GM12801 (cell line): ENCODE data around the gene BTRC.

ENCODE experiments used
- CTCF ChIP-seq: IDR thresholded peaks from one replicate; pipeline ENCODE4 v1.5.1; 2011; ENCODE audit warnings: control low read depth; ENCODE audit not compliant: insufficient read length; ENCODE audit errors: extremely low read depth

The BTRC gene

DNA sequence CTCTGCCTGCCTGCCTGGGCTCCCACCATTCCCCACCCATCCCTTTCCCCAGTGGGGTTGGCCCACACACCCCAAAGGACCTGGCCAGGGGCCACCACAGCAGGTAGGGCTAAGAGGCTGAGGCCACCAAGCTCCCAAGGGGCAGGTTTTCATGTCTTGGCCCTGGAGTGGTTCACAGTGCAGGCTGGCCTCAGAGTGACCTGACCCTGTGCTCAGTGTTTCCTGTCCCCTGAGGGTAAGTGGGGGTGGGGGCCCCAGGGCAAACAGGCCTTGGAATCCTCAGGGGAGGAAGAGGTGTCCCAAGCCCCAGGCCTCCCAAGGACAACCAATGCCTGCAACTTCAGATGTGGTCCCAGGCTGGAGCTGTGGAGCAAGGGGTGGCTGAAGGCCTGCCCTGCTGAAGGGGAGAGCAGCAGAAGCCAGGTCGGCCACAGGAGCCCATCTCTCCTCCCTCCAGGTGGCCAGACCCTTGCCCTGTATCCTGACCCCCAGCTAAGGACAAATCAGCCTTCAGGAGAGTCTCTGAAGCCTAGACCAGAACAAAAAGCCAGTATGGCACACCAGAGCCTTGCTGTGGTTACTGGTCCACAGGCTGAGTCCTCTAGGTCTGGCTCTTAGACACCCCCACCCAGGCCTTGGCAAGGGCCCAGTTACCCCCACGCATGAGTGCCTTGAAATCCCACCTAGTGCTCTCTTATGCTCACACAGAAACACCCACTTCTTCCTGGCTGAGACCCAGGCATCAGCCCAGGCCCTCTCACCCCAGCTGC lies 206.5 kb downstream of the BTRC start:
- TF ChIP-seq CTCF, result no peak

DNA sequence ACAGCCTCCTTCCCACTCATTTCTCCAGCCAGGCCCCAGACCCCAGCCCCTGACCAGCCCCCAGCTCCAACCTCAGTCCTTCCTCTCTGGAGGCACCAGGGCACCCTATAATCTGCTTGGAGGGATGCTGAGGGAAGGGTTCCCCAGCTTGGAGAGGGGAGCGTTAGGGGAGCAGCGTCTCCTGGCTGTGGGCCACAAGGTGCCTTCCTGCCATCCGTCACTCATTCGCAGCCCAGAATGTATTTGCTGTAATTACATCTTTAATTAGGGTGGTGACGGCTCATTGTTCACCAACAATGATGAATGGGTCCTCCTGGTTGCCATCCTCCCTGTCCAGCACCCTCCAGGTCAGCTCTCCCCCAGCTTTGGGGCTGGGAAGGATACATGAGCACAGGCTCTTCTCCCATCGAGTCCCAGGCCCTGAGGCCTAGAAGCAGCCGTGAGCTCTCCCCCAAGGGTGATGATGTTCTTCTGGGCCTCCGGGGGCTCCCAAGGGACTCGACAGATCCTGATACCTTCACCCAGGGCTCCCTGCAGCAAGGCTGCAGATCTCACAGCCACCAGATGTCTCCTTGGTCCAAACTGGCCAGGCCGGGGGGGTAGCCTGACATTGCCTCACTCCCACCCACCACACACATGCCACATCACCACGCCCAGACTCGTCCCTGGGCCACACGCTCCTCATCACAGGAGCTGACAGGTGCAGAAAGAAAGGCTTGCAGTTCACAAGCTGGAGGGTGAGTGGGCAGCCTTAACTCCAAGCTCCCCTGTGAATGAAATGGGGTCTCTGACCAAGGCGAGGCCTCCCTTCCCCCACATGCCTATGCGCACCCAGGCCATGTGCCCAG lies 207.3 kb downstream of the BTRC start:
- no peak for TF ChIP-seq CTCF

DNA sequence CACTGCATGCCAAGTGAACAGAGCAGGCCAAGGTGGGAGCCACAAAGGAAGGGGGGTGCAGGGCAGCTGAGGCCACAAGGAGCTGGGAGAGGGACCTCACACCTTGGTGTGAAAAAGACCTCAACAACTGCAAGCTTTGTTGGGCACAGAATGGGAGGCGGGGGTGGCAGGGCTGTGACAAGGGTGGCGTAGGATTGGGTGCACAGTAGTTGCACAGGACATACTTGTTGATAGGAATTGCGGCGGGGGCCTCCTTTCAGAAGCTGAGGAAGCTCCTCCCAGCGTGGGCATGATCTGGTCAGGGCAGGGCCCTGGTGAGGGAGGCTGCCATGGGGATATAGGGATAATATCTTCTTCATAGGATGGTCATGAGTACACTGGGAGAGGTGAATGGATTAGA lies 208.3 kb downstream of the BTRC start:
- no peak for TF ChIP-seq CTCF

DNA sequence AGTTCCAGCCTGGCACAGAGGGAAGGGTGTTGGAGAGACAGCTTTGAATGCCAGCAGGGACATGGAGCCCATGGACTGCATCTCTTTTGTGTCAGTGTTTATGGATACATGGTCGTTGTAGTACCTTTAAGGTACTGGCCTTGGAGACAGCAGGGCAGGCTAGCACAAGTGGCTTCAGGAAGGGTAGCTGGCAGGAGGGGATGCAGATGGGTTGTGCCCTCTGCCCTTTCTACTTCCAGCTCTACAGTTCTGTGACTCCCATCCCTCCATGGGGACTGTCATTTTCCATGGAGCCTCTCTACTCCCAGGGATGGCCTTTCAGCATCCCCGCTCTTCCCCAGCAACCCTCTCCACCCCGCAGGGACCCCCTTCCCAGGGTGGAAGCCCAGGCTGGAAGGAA lies 209.0 kb downstream of the BTRC start:
- no peak for TF ChIP-seq CTCF

- TF ChIP-seq CTCF, result no peak
Observed at GRCh38 chr10:101563497-101564040, 209.6 kb downstream of the BTRC start.

- no peak for TF ChIP-seq CTCF
Observed at GRCh38 chr10:101564490-101564991, 210.6 kb downstream of the BTRC start.

DNA sequence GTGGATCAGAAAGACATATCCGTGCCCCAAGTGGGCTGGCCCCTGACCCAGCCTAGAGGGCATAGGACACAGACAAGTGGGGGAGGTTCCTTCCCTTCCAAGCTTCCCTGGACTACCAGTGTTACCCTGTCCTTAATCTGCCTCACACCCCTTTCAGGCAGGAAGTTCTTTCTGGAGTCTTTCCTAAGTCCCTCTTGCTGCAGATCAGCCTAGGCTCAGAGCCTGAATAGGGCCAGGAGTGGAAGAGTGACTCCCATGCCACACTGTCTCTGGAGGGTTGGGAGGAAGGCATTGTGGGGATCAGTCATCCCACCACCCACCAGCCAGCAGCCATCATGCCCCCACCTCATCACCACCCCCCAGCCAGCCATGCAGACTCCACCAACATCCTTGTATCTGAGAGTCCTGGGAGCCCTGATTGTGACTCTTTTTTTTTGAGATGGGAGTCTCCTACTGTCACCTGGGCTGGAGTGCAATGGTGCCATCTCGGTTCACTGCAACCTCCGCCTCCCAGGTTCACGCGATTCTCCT lies 211.5 kb downstream of the BTRC start:
- TF ChIP-seq CTCF, result no peak
